Measurements from ENCODE around the gene CNIH2.

DNA sequence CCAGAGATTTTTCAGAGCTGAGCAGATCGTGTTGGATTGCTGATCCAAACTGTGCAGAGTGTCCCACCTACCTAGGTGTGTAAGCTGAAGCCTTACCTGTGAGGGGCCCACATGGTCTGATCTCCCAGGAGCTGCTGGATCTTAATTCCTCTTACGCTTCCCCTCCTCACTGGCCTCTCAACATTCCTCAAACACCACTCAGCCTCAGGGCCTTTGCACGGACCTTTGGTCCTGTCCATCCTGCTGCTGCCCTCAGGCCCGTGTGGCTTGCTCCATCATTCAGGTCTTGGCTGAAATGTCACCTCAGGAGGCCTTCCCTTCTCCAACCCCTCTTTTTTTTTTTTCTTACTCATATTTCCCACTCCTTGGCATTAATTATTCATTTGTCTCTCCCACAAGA lies 30.7 kb upstream of the CNIH2 start:
- TF ChIP-seq, protein P1, sequence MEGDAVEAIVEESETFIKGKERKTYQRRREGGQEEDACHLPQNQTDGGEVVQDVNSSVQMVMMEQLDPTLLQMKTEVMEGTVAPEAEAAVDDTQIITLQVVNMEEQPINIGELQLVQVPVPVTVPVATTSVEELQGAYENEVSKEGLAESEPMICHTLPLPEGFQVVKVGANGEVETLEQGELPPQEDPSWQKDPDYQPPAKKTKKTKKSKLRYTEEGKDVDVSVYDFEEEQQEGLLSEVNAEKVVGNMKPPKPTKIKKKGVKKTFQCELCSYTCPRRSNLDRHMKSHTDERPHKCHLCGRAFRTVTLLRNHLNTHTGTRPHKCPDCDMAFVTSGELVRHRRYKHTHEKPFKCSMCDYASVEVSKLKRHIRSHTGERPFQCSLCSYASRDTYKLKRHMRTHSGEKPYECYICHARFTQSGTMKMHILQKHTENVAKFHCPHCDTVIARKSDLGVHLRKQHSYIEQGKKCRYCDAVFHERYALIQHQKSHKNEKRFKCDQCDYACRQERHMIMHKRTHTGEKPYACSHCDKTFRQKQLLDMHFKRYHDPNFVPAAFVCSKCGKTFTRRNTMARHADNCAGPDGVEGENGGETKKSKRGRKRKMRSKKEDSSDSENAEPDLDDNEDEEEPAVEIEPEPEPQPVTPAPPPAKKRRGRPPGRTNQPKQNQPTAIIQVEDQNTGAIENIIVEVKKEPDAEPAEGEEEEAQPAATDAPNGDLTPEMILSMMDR (IDR thresholded peaks at IDR 0.05): no peak
- TF ChIP-seq POLR2A (IDR thresholded peaks at IDR 0.05): no peak

Measured in Peyer's patch (tissue), 4 donors.